GM18867 (cell line): Measurements from ENCODE around the gene CASP14.
"Not testable (repeated sequence)": the region's sequence is repeated elsewhere in the genome, so short reads cannot be mapped to it uniquely, and the experiment has no call there.

Source experiments
- ATAC-seq: cut with Tn5 transposase; IDR thresholded peaks from one replicate; pipeline ENCODE4 v1.9.1; 2021; ENCODE audit warnings: mild to moderate bottlenecking, moderate library complexity; ENCODE audit not compliant: unreplicated experiment

CASP14 gene, protein sequence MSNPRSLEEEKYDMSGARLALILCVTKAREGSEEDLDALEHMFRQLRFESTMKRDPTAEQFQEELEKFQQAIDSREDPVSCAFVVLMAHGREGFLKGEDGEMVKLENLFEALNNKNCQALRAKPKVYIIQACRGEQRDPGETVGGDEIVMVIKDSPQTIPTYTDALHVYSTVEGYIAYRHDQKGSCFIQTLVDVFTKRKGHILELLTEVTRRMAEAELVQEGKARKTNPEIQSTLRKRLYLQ

GRCh38 chr19:15048885-15049541 is at the start of gene CASP14:
TSS of gene CASP14 (plus strand) at chr19:15049480. CDS start at chr19:15052252, 2,772 bp downstream.
- ATAC-seq, result no peak

DNA sequence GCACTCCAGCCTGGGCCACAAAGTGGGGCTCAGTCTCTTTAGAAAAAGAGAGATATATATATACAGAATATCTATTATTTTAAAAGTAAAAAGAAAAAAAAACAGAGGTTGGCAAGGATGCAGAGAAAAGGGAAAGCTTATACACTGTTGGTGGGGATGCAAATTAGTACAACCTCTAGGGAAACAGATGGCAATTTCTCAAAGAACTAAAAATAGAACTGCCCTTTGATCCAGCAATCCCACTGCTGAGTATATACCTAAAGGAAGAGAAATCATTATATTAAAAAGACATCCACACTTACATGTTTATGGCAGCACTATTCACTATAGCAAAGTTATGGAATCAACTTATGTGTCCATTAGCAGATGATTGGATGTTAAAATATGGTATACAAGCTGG is 41.0 kb upstream of the CASP14 start:
- ATAC-seq, result no peak

DNA sequence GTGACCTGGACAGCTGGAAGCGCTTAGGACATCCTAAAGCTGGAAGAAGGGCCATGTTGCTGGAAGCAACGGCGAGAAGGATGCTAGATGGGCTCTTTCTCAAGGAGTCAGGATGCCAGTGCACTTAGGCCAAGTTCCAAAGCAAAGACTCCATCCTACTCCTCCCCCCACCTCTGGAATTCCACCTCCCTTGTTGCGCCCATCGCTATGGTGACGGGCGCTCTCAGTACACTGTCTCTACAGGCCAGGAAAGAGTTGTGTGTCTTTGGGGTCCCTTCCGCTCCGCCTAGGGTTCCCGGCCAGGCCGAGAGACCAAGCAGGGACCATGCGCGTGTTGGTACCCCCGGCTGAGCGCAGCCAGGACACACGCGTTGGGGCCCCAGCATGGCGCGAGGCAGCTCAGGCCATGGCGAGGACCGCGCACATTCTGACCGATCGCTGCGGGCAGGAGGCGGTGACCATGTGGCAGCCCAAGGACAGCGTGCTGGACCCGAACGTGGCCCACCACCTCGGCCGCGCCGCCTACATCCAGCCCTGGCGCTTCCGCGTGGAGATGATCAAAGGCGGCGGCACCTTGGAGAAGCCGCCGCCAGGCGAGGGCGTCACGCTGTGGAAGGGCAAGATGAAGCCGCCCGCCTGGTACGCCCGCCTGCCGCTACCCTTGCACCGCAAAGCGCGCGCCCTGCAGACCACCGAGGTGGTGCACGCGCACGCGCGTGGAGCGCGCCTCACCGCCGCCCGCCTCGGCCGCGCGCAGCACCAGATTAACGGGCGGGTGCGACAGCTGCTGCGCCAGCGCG is 38.6 kb upstream of the CASP14 start:
- ATAC-seq, result no peak

DNA sequence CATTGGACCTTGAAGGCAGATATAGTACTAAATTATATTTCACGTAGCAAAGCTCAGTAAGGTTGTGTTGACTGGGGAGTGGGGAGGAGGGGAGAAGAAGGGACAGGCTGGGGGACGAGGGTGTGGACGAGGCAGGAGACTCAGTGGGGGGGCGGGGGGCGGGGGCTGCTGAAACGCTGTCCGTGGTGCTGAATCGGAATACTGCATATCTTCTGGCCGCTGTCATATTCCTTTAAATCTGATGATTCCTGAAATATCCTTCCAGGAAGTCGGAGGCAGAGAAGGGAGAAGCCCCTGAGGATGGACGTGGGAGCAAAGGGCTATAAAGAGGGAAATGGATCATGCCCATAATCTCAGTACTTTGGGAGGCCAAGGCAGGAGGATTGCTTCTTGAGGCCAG is 34.7 kb upstream of the CASP14 start:
- ATAC-seq, result no peak

DNA sequence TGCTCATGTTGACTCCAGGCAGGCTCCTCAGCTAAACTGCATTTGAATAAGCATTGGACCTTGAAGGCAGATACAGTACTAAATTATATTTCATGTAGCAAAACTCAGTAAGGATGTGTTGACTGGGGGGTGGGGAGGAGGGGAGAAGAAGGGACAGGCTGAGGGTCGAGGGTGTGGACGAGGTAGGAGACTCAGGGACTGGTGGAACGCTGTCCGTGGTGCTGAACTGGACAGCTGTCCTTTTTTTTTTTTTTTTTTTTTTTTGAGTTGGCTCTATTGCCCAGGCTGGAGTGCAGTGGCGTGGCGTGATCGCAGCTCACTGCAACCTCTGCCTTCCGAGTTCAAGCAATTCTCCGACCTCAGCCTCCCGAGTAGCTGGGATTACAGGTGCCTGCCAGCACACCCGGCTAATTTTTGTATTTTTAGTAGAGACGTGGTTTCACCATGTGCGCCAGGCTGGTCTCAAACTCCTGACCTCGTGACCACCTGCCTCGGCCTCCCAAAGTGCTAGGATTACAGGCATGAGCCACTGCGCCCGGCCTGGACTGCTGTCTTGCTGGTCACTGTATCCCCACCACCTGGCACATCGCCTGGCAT is 33.2 kb upstream of the CASP14 start:
- ATAC-seq, result no peak

DNA sequence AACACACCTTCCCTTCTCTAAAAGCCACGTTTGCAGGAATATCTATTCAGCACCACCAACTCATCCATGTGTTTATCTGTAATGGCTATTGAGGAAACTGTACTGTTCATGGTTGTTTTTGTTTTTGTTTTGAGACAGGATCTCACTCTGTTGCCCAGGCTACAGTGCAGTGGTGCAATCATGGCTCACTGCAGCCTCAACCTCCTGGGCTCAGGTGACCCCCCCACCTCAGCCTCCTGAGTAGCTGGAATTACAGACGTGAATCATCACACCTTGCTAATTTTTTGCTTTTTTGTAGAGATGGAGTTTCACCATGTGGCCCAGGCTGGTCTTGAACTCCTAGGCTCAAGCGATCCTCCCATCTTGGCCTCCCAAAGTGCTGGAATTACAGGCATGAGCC is 30.4 kb upstream of the CASP14 start:
- ATAC-seq, result not testable (repeated sequence)

DNA sequence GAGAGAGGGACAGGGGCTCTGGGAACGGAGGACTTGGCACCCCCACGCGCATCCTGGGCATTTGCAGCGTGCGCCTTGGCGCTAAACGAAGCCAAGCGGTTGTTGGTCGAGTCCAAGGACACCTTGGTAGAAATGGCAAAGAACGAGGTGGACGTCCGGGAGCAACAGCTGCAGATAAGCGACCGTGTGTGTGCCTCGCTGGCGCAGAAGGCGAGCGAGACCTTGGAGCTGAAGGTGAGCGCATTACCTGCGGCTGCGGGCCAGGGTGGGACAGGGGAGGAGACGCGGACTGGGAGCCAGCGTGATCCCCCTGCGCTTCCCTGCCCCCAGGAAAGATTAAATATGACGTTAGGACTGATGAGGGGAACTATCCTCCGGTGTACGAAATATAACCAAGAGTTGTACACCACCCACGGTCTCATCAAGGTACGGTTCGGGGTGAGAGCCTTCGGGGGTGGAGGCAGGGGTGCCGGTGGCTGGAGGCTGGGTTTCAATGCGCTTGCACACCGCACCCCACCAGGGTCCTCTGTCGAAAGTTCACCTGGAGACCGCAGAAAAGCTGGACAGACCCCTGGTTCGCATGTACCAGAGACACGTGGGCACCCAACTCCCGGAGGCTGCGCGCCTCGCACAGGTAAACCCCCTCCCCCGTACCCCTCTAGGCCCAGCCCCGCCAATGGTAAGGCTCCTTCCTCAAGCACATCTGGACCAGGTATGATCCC is 27.8 kb upstream of the CASP14 start:
- no peak for ATAC-seq

- no peak for ATAC-seq
Observed at GRCh38 chr19:15022752-15023151, 26.5 kb upstream of the CASP14 start.

- no peak for ATAC-seq
Observed at GRCh38 chr19:15025217-15025616, 24.1 kb upstream of the CASP14 start.

DNA sequence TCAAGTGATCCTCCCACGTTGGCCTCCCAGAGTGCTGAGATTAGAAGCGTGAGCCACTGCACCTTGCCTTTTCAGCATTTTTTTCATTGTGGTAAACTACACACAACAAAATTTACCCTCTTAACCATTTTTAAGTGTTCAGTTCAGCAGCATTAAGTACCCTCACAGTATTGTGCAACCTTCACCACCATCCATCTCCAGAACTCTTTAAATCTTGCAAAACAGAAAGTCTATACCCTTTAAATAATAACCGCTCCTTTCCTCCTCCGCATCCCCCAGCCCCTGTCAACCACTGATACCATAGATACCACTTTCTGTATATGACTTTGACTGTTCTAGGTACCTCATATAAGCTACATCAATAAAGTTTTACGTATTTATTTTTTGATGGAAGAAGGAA is 20.8 kb upstream of the CASP14 start:
- no peak for ATAC-seq

DNA sequence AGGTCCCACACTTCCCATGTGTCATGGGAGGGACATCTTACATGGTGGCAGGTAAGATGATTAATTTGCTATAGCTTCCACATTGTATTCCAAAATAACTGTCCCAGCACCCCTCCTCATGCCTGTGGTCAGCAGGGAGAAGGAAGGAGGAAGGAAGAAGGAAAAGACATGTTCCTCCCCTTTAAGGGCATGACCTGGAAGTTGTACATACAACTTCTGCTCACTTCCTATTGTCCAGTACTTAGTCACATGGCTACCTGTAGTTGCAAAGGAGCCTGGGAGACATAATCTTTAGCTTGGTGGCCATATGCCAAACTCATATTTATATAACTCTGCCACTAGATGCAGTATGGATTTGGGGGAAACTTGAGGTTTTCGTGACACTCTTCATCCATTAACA is 17.6 kb upstream of the CASP14 start:
- no peak for ATAC-seq

DNA sequence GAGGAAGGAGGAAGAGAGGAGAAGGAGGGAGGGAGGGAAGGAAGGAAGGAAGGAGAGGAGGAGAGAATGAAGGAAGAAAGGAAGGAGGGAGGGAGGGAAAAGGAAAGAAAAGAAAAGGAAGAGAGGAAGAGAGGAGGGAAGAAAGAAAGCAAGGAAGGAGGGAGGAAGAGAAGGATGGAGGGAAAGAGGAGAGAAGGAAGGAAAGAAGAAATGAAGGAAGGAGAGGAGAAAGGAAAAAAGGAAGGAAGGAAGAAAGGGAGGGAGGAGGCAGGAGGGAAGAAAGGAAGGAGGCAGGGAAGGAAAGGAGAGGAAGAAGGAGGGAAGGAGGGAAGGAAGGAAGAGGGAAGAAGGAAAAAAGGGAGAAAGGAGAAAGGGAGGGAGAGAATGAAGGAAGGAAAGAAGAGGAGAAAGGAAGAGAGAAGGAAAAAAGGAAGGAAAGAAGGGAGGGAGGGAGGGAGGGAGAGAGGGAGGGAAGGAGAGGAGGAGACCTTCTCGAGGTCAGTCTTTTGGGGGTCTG is 13.4 kb upstream of the CASP14 start:
- no peak for ATAC-seq

GRCh38 chr19:15037586-15037985 is 11.7 kb upstream of the CASP14 start:
- no peak for ATAC-seq

DNA sequence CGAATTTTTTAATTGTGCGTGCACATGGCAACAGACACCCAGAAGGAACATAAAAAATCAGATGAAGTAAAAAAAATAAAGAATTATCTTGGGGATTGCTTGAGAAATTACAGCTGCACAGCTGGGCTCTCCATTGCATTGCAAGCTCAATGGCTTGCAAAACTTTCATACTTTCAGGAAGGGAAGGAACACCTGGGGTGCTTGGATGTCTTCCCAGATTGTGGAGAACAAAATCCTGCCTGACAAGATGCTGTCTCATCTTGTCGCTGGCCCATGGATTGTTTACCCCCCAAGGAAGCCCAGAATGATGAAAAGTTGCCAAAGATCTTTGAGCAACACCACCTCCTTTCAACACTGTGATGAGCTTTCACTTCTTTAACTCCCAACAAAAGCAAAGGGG is 11.0 kb upstream of the CASP14 start:
- no peak for ATAC-seq

- ATAC-seq, result no peak
Observed at GRCh38 chr19:15042003-15042402, 7.3 kb upstream of the CASP14 start.

- no peak for ATAC-seq
Observed at GRCh38 chr19:15042826-15043225, 6.5 kb upstream of the CASP14 start.

DNA sequence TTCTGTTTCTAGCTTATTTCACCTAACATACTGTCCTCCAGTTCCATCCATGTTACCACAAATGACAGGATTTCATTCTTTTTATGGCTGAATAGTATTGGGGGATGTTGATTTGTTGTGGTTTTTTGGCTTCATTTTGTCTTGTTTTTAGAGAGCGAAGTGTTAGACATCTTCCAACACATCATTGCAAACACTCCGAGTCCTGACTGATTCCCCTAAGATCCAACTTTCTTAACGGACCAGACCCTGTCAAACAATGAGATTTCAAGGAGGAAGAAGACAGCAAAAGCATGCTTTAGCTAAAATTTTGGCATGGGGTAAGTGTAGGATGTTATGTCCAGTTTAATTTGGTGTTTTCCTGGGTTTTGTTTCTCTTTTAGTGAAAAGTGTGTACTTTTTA is 3.8 kb upstream of the CASP14 start:
- ATAC-seq, result no peak

- no peak for ATAC-seq
Observed at GRCh38 chr19:15047680-15048079, 1.6 kb upstream of the CASP14 start.

DNA sequence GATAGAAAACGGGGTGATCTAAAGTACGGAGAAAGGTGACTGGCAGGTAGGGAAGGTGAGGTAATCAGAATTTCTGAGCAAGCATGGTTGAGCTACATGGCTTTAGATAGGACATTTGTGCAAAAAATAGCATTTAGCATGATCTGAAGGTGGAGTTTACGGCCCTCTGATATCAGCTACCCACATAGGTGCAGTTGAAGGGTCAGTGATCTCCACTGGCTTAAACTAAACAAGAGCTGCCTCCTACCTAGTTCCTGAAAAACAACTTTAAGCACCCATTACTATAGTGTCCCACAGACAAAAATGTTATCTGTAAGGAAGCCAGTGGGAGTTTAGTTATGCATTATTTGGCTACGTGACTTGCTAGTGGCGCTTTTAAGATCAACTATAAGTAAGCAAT is 1.2 kb upstream of the CASP14 start:
- ATAC-seq, result no peak

- no peak for ATAC-seq
Observed at GRCh38 chr19:15050639-15051038, 1.4 kb downstream of the CASP14 start.

DNA sequence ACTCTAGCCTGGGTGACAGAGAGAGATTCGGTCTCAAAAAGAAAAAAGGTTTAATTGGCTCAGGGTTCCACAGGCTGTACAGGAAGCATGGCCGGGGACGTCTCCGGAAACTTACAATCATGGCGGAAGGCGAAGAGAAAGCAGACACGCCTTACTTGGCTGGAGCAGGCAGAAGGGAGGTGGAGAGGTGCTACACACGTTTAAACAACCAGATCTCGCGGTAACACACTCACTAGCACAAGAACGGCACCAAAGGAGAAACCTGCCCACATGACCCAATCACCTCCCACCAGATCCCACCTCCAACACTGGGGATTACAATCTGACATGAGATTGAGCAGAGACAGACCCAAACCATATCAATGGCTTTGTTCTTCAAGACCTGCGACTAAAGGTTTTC is 12.8 kb downstream of the CASP14 start:
- ATAC-seq, result no peak
